ENCODE measurements around the gene CRISPLD2.

DNA sequence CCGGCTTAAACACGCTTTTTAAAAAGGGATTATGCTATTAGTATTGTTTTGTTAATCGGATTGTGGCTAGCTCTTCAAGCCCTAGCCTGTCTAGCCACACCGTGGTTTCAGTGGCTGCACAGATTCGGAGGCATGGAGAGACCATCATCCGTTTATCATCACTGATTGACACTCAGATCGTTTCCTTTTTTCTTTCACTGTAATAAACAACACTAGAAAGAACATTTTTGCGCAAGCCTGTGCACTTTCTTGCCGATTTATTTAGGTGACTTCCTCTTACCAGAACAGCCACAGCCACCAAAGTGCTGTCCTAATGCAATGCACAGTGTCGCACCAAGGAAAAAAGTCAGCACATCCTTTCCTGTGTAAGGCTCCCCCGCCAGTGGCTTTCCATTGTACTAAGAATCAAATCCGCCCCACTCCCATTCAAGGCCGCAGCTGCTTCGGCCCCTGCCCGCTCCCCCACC lies 78.2 kb downstream of the CRISPLD2 start:
- TF ChIP-seq GATA2 (IDR thresholded peaks at IDR 0.05; ENCODE audit: low read depth, low read length): no peak
- TF ChIP-seq GATA3 (IDR thresholded peaks at IDR 0.05; ENCODE audit: low read depth, low read length): no peak
